Hepatocyte (in vitro differentiated cells): ENCODE measurements around the gene ASB5. TPM values are rescaled to one million over a fixed set of nuclear protein-coding genes. Genes with fewer than 3 reads are reported as not detected.

ENCODE experiments used
- DNase-seq: peaks from one replicate; pipeline ENCODE4 v3.0.0-alpha.2; 2016; ENCODE audit warnings: low spot score
- H2AFZ ChIP-seq: fragments of 200-600 bp; sonication (generic); 2 replicates; pipeline ENCODE4 v1.6.0; 2016; ENCODE audit warnings: antibody characterized with exemption, mild to moderate bottlenecking
- H3K27ac ChIP-seq: fragments of 200-600 bp; sonication (generic); 2 replicates; pipeline ENCODE4 v1.5.1; 2016; ENCODE audit warnings: mild to moderate bottlenecking
- H3K27me3 ChIP-seq: fragments of 200-600 bp; sonication (generic); 2 replicates; pipeline ENCODE4 v1.6.1; 2016
- H3K36me3 ChIP-seq: fragments of 200-600 bp; sonication (generic); replicated peaks from 2 replicates; pipeline ENCODE4 v1.5.1; 2016; ENCODE audit warnings: low read depth; ENCODE audit not compliant: insufficient read depth
- H3K4me1 ChIP-seq: fragments of 200-600 bp; sonication (generic); 2 replicates; pipeline ENCODE4 v1.5.1; 2016; ENCODE audit warnings: mild to moderate bottlenecking, moderate library complexity; ENCODE audit not compliant: insufficient read depth
- H3K4me2 ChIP-seq: fragments of 200-600 bp; sonication (generic); 2 replicates; pipeline ENCODE4 v1.6.0; 2016
- H3K4me3 ChIP-seq: fragments of 200-600 bp; sonication (generic); 2 replicates; pipeline ENCODE4 v1.5.1; 2016; ENCODE audit warnings: mild to moderate bottlenecking
- H3K79me2 ChIP-seq: fragments of 200-600 bp; sonication (generic); 2 replicates; pipeline ENCODE4 v1.6.0; 2017; ENCODE audit warnings: mild to moderate bottlenecking
- H3K9me2 ChIP-seq: fragments of 200-600 bp; sonication (generic); replicated peaks from 2 replicates; pipeline ENCODE4 v1.6.0; 2017; ENCODE audit warnings: mild to moderate bottlenecking; ENCODE audit not compliant: insufficient read depth
- H3K9me3 ChIP-seq: fragments of 200-600 bp; sonication (generic); 2 replicates; pipeline ENCODE4 v1.5.1; 2016; ENCODE audit warnings: low read depth, mild to moderate bottlenecking
- H4K20me1 ChIP-seq: fragments of 200-600 bp; sonication (generic); 2 replicates; pipeline ENCODE4 v1.6.0; 2016; ENCODE audit warnings: mild to moderate bottlenecking; ENCODE audit not compliant: insufficient read depth, poor library complexity, severe bottlenecking
- EZH2 ChIP-seq: fragments of 200-600 bp; sonication (generic); IDR thresholded peaks from 2 replicates; pipeline ENCODE4 v1.6.1; 2016; ENCODE audit warnings: antibody characterized with exemption, mild to moderate bottlenecking, borderline replicate concordance
- EZH2phosphoT487 ChIP-seq: fragments of 200-600 bp; sonication (generic); IDR thresholded peaks from one replicate; pipeline ENCODE4 v1.6.1; 2018; ENCODE audit warnings: antibody characterized with exemption, mild to moderate bottlenecking, low read depth, moderate library complexity; ENCODE audit not compliant: unreplicated experiment, severe bottlenecking
- WGBS: methylation state at CpG from one replicate; pipeline ENCODE4 v1.1.6; 2016; ENCODE audit warnings: low lambda C conversion rate; ENCODE audit errors: missing lambda C conversion rate; 5-methylcytosine and 5-hydroxymethylcytosine counted together
- polyA plus RNA-seq: library from polyadenylated mRNA; unstranded; fragments of >200 nt; fragmentation: Nextera tagmentation; extraction: Ambion mirVana; gene quantifications from 2 replicates; pipeline ENCODE4 v1.2.1, GENCODE V29; 2016
- total RNA-seq: library from RNA; depleted of rRNA; stranded (reverse); fragments of >200 nt; gene quantifications from 2 replicates; pipeline ENCODE4 v1.2.3, GENCODE V29; 2014
- TF ChIP-seq, protein P1 (sequence below): fragments of 200-600 bp; sonication (generic); IDR thresholded peaks from 2 replicates; pipeline ENCODE4 v1.5.1; 2016; ENCODE audit warnings: antibody characterized with exemption, mild to moderate bottlenecking; ENCODE audit not compliant: poor library complexity

ASB5 gene
- total and polyA plus RNA-seq, 2 experiments from 2014 or later, result 0.10 to 0.30 TPM

DNA sequence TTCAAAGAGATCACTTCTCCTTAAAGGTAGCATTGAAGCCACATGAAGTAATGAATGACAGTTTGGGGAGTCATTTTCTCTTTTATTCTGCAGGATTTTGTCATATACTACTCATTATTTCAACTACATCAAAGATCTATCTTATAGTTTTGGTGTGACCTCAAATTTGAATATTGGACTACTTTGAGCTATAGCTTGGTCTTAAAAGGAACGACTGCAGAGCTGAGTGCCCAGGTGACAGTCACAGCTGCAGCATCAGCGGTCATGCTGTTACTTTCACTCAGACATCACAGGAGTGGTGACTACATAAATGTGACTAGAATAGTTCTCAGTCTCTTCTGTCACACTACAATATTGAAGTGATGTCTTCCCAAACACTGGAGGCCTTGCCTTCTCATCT is 40.0 kb upstream of the ASB5 start:
- Histone ChIP-seq H3K9me3 (no peaks in the 10 kb centered on the region), H3K4me2 (no peak overlapping the region), H2AFZ (no peak overlapping the region), H4K20me1 (no peaks in the 10 kb centered on the region), H3K4me1 (no peaks in the 10 kb centered on the region), H3K36me3 (no peaks in the 10 kb centered on the region), H3K27ac (no peak overlapping the region), H3K27me3 (peaks cover 8% of the 10 kb centered on the region), H3K9me2 (no peaks in the 10 kb centered on the region), H3K79me2 (no peaks in the 10 kb centered on the region), H3K4me3 (no peak overlapping the region)
- TF ChIP-seq, protein P1, sequence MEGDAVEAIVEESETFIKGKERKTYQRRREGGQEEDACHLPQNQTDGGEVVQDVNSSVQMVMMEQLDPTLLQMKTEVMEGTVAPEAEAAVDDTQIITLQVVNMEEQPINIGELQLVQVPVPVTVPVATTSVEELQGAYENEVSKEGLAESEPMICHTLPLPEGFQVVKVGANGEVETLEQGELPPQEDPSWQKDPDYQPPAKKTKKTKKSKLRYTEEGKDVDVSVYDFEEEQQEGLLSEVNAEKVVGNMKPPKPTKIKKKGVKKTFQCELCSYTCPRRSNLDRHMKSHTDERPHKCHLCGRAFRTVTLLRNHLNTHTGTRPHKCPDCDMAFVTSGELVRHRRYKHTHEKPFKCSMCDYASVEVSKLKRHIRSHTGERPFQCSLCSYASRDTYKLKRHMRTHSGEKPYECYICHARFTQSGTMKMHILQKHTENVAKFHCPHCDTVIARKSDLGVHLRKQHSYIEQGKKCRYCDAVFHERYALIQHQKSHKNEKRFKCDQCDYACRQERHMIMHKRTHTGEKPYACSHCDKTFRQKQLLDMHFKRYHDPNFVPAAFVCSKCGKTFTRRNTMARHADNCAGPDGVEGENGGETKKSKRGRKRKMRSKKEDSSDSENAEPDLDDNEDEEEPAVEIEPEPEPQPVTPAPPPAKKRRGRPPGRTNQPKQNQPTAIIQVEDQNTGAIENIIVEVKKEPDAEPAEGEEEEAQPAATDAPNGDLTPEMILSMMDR, result no peak
- no peak for TF ChIP-seq EZH2phosphoT487
- TF ChIP-seq EZH2, result no peak
- DNase-seq, result no peak
- WGBS, result 98% methylated on average over 2 of the region's 2 CpGs

DNA sequence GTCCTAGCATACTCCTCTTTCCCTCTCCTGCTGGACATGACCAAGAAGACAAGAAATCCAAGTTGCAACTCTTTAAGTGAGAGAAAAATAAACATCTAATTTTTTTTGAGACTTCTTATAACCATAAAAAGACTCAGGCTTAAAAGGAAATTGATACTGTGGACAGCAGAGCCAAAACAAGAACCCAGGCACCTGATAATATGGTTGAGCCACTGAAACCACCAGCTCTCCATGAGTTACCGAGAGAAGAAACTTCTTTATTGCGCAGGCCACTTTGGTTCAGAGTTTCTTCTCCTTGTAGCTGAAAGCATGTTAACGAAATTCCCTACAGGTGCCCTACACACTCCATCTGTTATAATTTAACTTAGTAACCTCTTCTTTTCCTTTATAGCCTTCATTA is 39.4 kb upstream of the ASB5 start:
- Histone ChIP-seq H2AFZ (no peak overlapping the region), H4K20me1 (no peaks in the 10 kb centered on the region), H3K79me2 (no peaks in the 10 kb centered on the region), H3K9me3 (no peaks in the 10 kb centered on the region), H3K27ac (no peak overlapping the region), H3K4me3 (no peak overlapping the region), H3K27me3 (peaks cover 8% of the 10 kb centered on the region), H3K9me2 (no peaks in the 10 kb centered on the region), H3K4me1 (no peaks in the 10 kb centered on the region), H3K4me2 (no peak overlapping the region), H3K36me3 (no peaks in the 10 kb centered on the region)
- TF ChIP-seq EZH2 (no peak), EZH2phosphoT487 (no peak)
- TF ChIP-seq, protein P1, result no peak
- 93% methylated on average over 3 of the region's 3 CpGs for WGBS
- DNase-seq, result no peak

DNA sequence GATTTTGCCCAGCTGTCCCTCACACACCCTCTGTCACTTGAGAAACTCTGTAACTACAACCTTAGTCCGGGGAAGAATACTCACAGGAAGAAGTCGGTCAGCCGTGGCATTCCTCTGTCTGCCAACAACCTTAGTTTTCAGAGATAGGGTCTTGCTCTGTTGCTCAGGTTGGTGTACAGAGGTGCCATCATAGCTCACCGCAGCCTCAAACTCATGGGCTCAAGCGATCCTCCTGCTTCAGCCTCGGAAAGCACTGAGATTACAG is 38.6 kb upstream of the ASB5 start:
- Histone ChIP-seq H3K4me1 (no peaks in the 10 kb centered on the region), H3K9me2 (no peaks in the 10 kb centered on the region), H2AFZ (no peak overlapping the region), H3K9me3 (no peaks in the 10 kb centered on the region), H3K4me2 (no peak overlapping the region), H3K79me2 (no peaks in the 10 kb centered on the region), H4K20me1 (no peaks in the 10 kb centered on the region), H3K4me3 (no peak overlapping the region), H3K27ac (no peak overlapping the region), H3K36me3 (no peaks in the 10 kb centered on the region), H3K27me3 (peaks cover 8% of the 10 kb centered on the region)
- DNase-seq, result no peak
- WGBS, result 91% methylated on average over 6 of the region's 6 CpGs
- TF ChIP-seq EZH2, result no peak
- TF ChIP-seq EZH2phosphoT487, result no peak
- TF ChIP-seq, protein P1, result no peak
